Endothelial cell of umbilical vein (primary cell): ENCODE measurements around the gene CFL2. TPM values are rescaled to one million over a fixed set of nuclear protein-coding genes. Genes with fewer than 3 reads are reported as not detected.

Source experiments
- BruUV-seq: library from RNA; stranded (reverse); fragments of 400-500 nt; replicated peaks from 2 replicates; lab custom pipeline; 2021; lab: Mats Ljungman, UMichigan
- CTCF ChIA-PET: fragments of 300-600, 350-600 bp; sonication (Branson Sonifier 250); formaldehyde crosslinking; loops from one replicate; lab custom pipeline; 2021; ENCODE audit warnings: antibody characterized with exemption, inconsistent platforms; lab: Charles Lee
- POLR2A ChIA-PET: fragments of 300-600, 350-600 bp; sonication (Branson Sonifier 250); formaldehyde crosslinking; loops from one replicate; lab custom pipeline; 2021; ENCODE audit warnings: antibody characterized with exemption, inconsistent platforms; lab: Charles Lee
- DNase-seq: peaks from one replicate; pipeline ENCODE4 v3.0.0-alpha.2; 2011; ENCODE audit warnings: low read depth, low spot score
- FAIRE-seq: peaks from 2 replicates; lab custom pipeline; 2011; peaks lifted over from hg19 to GRCh38; lab: Jason Lieb, UNC
- H2AFZ ChIP-seq: 2 replicates; pipeline ENCODE4 v1.6.0; 2012; ENCODE audit warnings: low read depth, low read length, control low read depth, inconsistent platforms
- H3K27ac ChIP-seq: 2 replicates; pipeline ENCODE4 v1.5.1; 2011; ENCODE audit warnings: low read depth, mild to moderate bottlenecking, control low read depth, low read length, moderate library complexity; ENCODE audit not compliant: insufficient read depth
- H3K27me3 ChIP-seq, 2 experiments: 2 replicates each; pipeline versions ENCODE4 v1.6.0 to v1.6.1; 2011; ENCODE audit warnings: low read length in 2 of 2, mixed read lengths in 1 of 2; ENCODE audit not compliant: control insufficient read depth in 2 of 2, insufficient read depth in 2 of 2
- H3K36me3 ChIP-seq, 2 experiments: 2 replicates in 1 of 2; 3 replicates in 1 of 2; pipeline ENCODE4 v1.5.1; 2011; ENCODE audit warnings: low read length in 2 of 2, mild to moderate bottlenecking in 1 of 2, moderate library complexity in 1 of 2; ENCODE audit not compliant: control insufficient read depth in 2 of 2, insufficient read depth in 2 of 2; ENCODE audit errors: extremely low read depth in 1 of 2
- H3K4me1 ChIP-seq: 3 replicates; pipeline ENCODE4 v1.5.1; 2011; ENCODE audit warnings: mild to moderate bottlenecking, low read length; ENCODE audit not compliant: control insufficient read depth, insufficient read depth; ENCODE audit errors: extremely low read depth
- H3K4me2 ChIP-seq: 2 replicates; pipeline ENCODE4 v1.6.1; 2011; ENCODE audit warnings: low read length, control low read depth, mixed read lengths; ENCODE audit not compliant: insufficient read depth
- H3K4me3 ChIP-seq, 3 experiments: fragments of 200-600 bp in 1 of 3; sonication (generic), shearing (Covaris generic) in 1 of 3; replicated peaks in 1 of 3; 2 replicates each; pipeline ENCODE4 v1.5.1; 2011 to 2016; ENCODE audit warnings: control low read depth in 3 of 3, low read length in 3 of 3, mild to moderate bottlenecking in 2 of 3, inconsistent platforms in 1 of 3, low read depth in 1 of 3, moderate library complexity in 1 of 3; ENCODE audit not compliant: insufficient read depth in 1 of 3
- H3K79me2 ChIP-seq: 2 replicates; pipeline ENCODE4 v1.6.0; 2012; ENCODE audit warnings: low read length, inconsistent platforms; ENCODE audit not compliant: control insufficient read depth, insufficient read depth
- H3K9ac ChIP-seq: replicated peaks from 2 replicates; pipeline ENCODE3; 2011; ENCODE audit warnings: low read length, control low read depth; ENCODE audit not compliant: insufficient read depth; ENCODE audit errors: extremely low read depth
- H3K9me1 ChIP-seq: replicated peaks from 3 replicates; pipeline ENCODE4 v1.6.0; 2011; ENCODE audit warnings: mild to moderate bottlenecking, low read length; ENCODE audit not compliant: control insufficient read depth, insufficient read depth; ENCODE audit errors: extremely low read depth
- H3K9me3 ChIP-seq: replicated peaks from 2 replicates; pipeline ENCODE4 v1.5.1; 2012; ENCODE audit warnings: low read length, inconsistent platforms; ENCODE audit not compliant: control insufficient read depth, insufficient read depth
- H4K20me1 ChIP-seq: replicated peaks from 2 replicates; pipeline ENCODE3; 2011; ENCODE audit warnings: mild to moderate bottlenecking, low read length; ENCODE audit not compliant: control insufficient read depth, insufficient read depth; ENCODE audit errors: extremely low read depth
- FOS ChIP-seq: IDR thresholded peaks from 2 replicates; pipeline ENCODE4 v1.6.1; 2011; ENCODE audit warnings: mild to moderate bottlenecking, low read length, moderate library complexity, borderline replicate concordance; ENCODE audit not compliant: insufficient read depth
- GATA2 ChIP-seq: IDR thresholded peaks from 2 replicates; pipeline ENCODE4 v1.7.0; 2011; ENCODE audit warnings: low read depth, mild to moderate bottlenecking, moderate library complexity, mixed read lengths, low read length; ENCODE audit not compliant: insufficient read length, insufficient read depth
- MYC ChIP-seq: IDR thresholded peaks from one replicate; pipeline ENCODE4 v1.6.1; 2011; ENCODE audit warnings: mild to moderate bottlenecking, low read depth, low read length
- POLR2AphosphoS5 ChIP-seq: IDR thresholded peaks from 2 replicates; pipeline ENCODE4 v1.6.1; 2012; ENCODE audit warnings: low read depth, mild to moderate bottlenecking, control low read depth, low read length, moderate library complexity; ENCODE audit not compliant: insufficient read depth
- dilution Hi-C: fragments of 300-500 bp; cut with MboI; formaldehyde crosslinking; loops from one replicate; pipeline ENCODE4 v1.15.0; 2019; ENCODE audit warnings: low sequenced_read_pairs; ENCODE audit not compliant: extremely low pct_ligation_motif_present
- intact Hi-C: fragments of 100-400 bp; cut with micrococcal nuclease; formaldehyde crosslinking; loops from one replicate; pipeline ENCODE4 v1.10.0; 2022
- polyA plus RNA-seq, 4 experiments: library from polyadenylated mRNA; depleted of rRNA in 3 of 4; stranded (reverse) in 3 of 4; unstranded in 1 of 4; fragments of >200 nt; gene quantifications; 2 replicates each; pipeline versions ENCODE4 v1.2.1 to v1.2.3, GENCODE V29; 2011 to 2012; ENCODE audit warnings: missing spikeins in 1 of 4
- total RNA-seq: library from RNA; stranded (reverse); gene quantifications from 2 replicates; pipeline ENCODE4 v1.2.3, GENCODE V29; 2021
- TF ChIP-seq, protein P1 (sequence below), 2 donors: IDR thresholded peaks; 1 replicate in 1 of 2; 2 replicates in 1 of 2; pipeline ENCODE4 v1.5.1; 2011; ENCODE audit warnings: low read length in 2 of 2, mild to moderate bottlenecking in 2 of 2, moderate library complexity in 2 of 2, control low read depth in 1 of 2, inconsistent platforms in 1 of 2, low read depth in 1 of 2; ENCODE audit not compliant: insufficient read depth in 1 of 2; ENCODE audit errors: extremely low read depth in 1 of 2
- TF ChIP-seq, protein P2 (sequence below): IDR thresholded peaks from 2 replicates; pipeline ENCODE4 v1.6.1; 2011; ENCODE audit not compliant: insufficient read depth, insufficient read length

CFL2 gene
- total and polyA plus RNA-seq, 2 donors (not counting 3 experiments of a cell fraction or from before 2014, with no cell fraction given) = 42.8 to 98.1 TPM

DNA sequence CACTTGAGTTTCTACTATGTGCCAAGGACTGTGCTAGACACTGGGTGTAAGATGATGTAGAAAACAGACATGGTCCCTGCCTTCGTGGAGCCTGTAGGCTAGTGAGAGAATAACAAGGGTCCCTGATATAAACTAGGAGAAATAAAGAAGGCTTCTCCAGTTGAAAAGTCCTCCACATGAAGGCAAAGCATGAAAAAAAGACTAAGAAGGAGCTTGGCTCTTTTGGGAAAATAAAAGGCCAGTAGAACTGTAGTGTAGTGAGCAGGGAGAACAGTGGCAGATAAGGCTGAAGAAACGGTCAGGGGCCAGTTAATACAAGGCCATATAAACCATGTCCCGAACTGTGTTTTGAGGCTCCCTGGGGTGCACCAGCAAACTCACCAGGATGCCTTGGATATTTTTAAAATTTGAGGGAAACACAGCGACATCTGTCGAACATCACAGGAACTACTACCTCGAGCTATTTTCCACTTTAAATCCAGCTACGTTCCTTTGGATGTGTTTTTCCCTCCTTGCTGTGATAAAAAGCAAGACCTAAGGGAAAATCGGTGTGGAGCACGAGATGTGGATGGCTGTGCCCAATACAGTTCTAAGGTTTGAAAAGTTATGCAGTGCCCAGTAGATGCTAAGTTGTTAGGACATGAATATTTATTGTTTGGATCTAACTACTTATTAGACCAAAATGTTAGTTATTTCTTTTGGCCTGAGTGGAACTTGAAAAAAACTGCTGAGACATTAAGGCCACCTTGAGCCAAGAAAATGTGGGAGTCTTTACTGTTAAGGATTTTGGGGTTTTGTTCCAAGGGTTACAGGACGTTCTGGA lies 8.5 kb upstream of the CFL2 start:
- intact Hi-C loops = loop anchor here (1.0 kb wide), 2 partner anchors 21 to 51 kb away; no protein-coding TSS in a partner anchor
- no peaks in the 10 kb centered on the region for H3K79me2 ChIP-seq
- dilution Hi-C loops = no loop called here
- no peaks in the 10 kb centered on the region for H3K4me1 ChIP-seq
- FAIRE-seq = peak; percentile 87
- H3K9me1 ChIP-seq = no peaks in the 10 kb centered on the region
- H3K4me3 ChIP-seq = no peak overlapping the region
- ChIA-PET CTCF (interaction anchor here (0.6 to 4.2 kb wide), 55 partner anchors 8 to 966 kb away, joined by 3 to 100 read pairs (median 4); partner anchors contain the start of genes BAZ1A, CFL2 and SRP54), POLR2A (interaction anchor here (0.6 to 1.6 kb wide), 2 partner anchors 9 to 118 kb away, joined by 3 to 4 read pairs; partner anchors contain the start of gene CFL2)
- H3K9ac ChIP-seq = no peak overlapping the region
- no peaks in the 10 kb centered on the region for H3K27me3 ChIP-seq
- H3K36me3 ChIP-seq = no peaks in the 10 kb centered on the region
- no peaks in the 10 kb centered on the region for H3K9me3 ChIP-seq
- peak; percentile 78 for DNase-seq
- H3K27ac ChIP-seq = no peak overlapping the region
- BruUV-seq = no TSS peak
- H4K20me1 ChIP-seq = no peaks in the 10 kb centered on the region
- H3K4me2 ChIP-seq = no peak overlapping the region
- peak overlapping the region; percentile 98 for H2AFZ ChIP-seq
- no peak for TF ChIP-seq GATA2
- no peak for TF ChIP-seq MYC
- TF ChIP-seq, protein P1, sequence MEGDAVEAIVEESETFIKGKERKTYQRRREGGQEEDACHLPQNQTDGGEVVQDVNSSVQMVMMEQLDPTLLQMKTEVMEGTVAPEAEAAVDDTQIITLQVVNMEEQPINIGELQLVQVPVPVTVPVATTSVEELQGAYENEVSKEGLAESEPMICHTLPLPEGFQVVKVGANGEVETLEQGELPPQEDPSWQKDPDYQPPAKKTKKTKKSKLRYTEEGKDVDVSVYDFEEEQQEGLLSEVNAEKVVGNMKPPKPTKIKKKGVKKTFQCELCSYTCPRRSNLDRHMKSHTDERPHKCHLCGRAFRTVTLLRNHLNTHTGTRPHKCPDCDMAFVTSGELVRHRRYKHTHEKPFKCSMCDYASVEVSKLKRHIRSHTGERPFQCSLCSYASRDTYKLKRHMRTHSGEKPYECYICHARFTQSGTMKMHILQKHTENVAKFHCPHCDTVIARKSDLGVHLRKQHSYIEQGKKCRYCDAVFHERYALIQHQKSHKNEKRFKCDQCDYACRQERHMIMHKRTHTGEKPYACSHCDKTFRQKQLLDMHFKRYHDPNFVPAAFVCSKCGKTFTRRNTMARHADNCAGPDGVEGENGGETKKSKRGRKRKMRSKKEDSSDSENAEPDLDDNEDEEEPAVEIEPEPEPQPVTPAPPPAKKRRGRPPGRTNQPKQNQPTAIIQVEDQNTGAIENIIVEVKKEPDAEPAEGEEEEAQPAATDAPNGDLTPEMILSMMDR (IDR thresholded peaks at IDR 0.05; ENCODE audit: extremely low read depth in 1 of 2, insufficient read depth in 1 of 2, low read depth in 1 of 2, low read length in 2 of 2) = peak; percentile 68 to 74
- TF ChIP-seq, protein P2, sequence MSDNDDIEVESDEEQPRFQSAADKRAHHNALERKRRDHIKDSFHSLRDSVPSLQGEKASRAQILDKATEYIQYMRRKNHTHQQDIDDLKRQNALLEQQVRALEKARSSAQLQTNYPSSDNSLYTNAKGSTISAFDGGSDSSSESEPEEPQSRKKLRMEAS = no peak
- no peak for TF ChIP-seq FOS
- TF ChIP-seq POLR2AphosphoS5 = no peak
